Measurements from ENCODE around the gene RNF26.

Gene RNF26

DNA sequence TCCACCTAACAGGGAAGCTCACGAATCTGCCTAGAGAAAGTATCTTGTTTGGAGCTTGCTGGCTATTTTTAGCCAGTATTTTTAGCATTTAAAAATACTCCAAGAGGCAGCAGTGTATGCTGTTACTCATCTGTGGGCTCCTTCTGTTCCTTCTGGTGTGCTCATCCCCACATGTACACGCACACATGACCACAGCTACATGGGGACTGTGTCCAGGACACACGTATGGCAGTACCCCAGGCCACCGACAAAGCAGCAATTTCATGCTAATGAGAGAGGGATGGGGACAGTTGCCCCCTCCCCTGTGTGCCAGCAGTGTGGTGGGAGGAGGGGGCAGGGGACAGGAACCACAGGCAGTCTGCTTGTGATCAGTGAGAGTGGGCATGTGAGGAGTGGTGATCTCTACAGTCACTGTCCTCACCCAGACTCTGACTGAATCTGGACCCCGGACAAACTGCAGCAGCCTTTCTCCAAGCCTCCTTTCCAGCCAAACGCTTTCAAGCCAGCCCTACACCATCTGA is 30.8 kb downstream of the RNF26 start:
- no peak overlapping the region for H3K4me3 ChIP-seq (ENCODE audit: insufficient read depth, low read length, poor library complexity, severe bottlenecking)
- no peak overlapping the region for H3K27ac ChIP-seq (ENCODE audit: low read depth, low read length)
- no peaks in the 10 kb centered on the region for H3K27me3 ChIP-seq (ENCODE audit: low read length)

DNA sequence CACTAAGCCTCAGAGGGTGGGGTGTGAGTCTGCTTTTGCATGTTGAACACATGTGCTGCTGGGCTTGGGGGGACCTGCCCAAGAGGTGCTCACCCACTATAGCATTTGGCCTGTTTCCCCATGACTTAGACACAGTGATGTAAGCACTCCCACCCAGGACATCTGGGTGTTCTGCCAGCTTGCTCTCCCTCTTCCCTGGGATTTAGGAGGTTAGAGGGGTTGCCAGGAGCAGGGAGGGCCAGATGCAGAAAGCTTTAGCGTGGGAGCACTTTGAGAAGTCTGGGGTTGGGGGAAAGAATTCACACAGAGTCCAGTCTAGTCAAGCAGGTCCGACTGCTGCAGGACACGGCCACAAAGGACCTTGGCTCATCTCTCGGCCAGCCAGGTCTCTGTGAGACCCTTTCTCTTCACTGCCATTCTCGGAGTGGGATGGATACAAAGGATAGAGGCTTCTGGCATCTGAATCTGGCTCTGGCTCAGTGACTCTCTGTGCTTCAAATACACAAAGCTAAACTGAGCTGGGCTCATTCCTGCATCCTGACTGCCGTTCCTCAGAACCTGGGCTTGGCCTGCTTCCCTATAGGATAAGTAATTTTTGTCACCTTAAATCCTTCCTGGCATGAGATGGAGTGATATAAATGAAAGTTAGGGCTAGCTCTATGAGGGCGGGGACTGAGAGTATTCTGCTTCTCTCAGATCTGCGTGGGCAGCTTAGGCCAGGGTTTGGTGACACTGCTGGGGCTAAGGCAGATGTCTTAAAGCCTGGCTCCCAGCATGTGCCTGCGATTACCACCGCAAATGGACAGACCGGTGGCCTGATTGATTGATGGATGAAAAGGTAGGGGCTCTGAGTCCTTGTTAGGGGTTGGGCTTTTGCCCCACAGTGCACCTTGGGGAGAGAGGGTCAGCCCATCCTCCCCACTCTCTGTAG is 32.6 kb downstream of the RNF26 start:
- Histone ChIP-seq H3K27me3 (ENCODE audit: low read length) (no peaks in the 10 kb centered on the region), H2AFZ (ENCODE audit: low read depth, low read length, severe bottlenecking) (no peak overlapping the region), H3K9me2 (replicated peaks; ENCODE audit: insufficient read depth, low read length) (no peaks in the 10 kb centered on the region), H3K36me3 (ENCODE audit: low read length) (no peaks in the 10 kb centered on the region), H3K27ac (ENCODE audit: low read depth, low read length) (no peak overlapping the region), H3K4me3 (ENCODE audit: insufficient read depth, low read length, poor library complexity, severe bottlenecking) (no peak overlapping the region), H3K4me2 (ENCODE audit: low read depth, low read length, poor library complexity, severe bottlenecking) (no peak overlapping the region), H4K20me1 (ENCODE audit: low read depth, low read length) (no peaks in the 10 kb centered on the region), H3F3A (ENCODE audit: insufficient read depth) (no peaks in the 10 kb centered on the region), H3K9me3 (ENCODE audit: insufficient read depth, low read length) (no peaks in the 10 kb centered on the region), H3K79me2 (ENCODE audit: insufficient read depth, low read length) (no peaks in the 10 kb centered on the region), H3K9ac (ENCODE audit: low read length) (no peak overlapping the region)
- TF ChIP-seq, protein P1, sequence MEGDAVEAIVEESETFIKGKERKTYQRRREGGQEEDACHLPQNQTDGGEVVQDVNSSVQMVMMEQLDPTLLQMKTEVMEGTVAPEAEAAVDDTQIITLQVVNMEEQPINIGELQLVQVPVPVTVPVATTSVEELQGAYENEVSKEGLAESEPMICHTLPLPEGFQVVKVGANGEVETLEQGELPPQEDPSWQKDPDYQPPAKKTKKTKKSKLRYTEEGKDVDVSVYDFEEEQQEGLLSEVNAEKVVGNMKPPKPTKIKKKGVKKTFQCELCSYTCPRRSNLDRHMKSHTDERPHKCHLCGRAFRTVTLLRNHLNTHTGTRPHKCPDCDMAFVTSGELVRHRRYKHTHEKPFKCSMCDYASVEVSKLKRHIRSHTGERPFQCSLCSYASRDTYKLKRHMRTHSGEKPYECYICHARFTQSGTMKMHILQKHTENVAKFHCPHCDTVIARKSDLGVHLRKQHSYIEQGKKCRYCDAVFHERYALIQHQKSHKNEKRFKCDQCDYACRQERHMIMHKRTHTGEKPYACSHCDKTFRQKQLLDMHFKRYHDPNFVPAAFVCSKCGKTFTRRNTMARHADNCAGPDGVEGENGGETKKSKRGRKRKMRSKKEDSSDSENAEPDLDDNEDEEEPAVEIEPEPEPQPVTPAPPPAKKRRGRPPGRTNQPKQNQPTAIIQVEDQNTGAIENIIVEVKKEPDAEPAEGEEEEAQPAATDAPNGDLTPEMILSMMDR (IDR thresholded peaks at IDR 0.05; ENCODE audit: insufficient read depth, low read length, poor library complexity, severe bottlenecking) = no peak
- no peak for TF ChIP-seq EZH2phosphoT487 (conservative IDR thresholded peaks at IDR 0.05; ENCODE audit: low read length)

More for the DNA sequence above, 30.8 kb downstream of the RNF26 start:
- Histone ChIP-seq H3K4me2 (ENCODE audit: low read depth, low read length, poor library complexity, severe bottlenecking) (no peak overlapping the region), H3K9me3 (ENCODE audit: insufficient read depth, low read length) (no peaks in the 10 kb centered on the region), H3F3A (ENCODE audit: insufficient read depth) (no peaks in the 10 kb centered on the region), H2AFZ (ENCODE audit: low read depth, low read length, severe bottlenecking) (no peak overlapping the region), H3K9ac (ENCODE audit: low read length) (no peak overlapping the region), H3K36me3 (ENCODE audit: low read length) (no peaks in the 10 kb centered on the region), H4K20me1 (ENCODE audit: low read depth, low read length) (no peaks in the 10 kb centered on the region), H3K9me2 (replicated peaks; ENCODE audit: insufficient read depth, low read length) (no peaks in the 10 kb centered on the region), H3K79me2 (ENCODE audit: insufficient read depth, low read length) (no peaks in the 10 kb centered on the region)
- TF ChIP-seq, protein P1 (IDR thresholded peaks at IDR 0.05; ENCODE audit: insufficient read depth, low read length, poor library complexity, severe bottlenecking) = no peak
- TF ChIP-seq EZH2phosphoT487 (conservative IDR thresholded peaks at IDR 0.05; ENCODE audit: low read length) = no peak

DNA sequence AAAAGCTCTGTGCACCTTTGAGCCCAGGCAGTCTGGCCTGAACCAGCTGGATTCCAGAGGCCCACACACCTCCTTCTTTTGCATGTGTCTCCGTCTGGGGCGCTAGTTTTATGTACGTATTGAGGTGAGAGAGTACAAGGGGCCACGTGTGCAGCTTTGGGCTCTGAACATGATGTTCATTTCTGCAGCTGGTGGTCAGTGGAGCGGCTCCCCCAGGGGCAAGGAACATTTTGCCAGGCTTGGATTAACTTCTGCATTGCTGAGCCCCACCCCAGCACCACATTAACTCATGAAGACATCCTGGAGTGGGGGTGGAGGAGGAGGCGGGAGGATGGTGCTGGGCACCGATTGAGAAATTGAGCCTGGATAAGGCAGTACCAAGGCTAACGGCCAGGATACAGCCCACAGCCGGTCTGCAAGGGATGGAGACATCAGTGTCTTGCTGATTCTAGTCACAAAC is 33.4 kb downstream of the RNF26 start:
- H4K20me1 ChIP-seq (ENCODE audit: low read depth, low read length) = no peaks in the 10 kb centered on the region
- H3K9ac ChIP-seq (ENCODE audit: low read length) = no peak overlapping the region
- no peaks in the 10 kb centered on the region for H3K9me3 ChIP-seq (ENCODE audit: insufficient read depth, low read length)
- no peaks in the 10 kb centered on the region for H3F3A ChIP-seq (ENCODE audit: insufficient read depth)
- no peak overlapping the region for H3K27ac ChIP-seq (ENCODE audit: low read depth, low read length)
- H3K4me2 ChIP-seq (ENCODE audit: low read depth, low read length, poor library complexity, severe bottlenecking) = no peak overlapping the region
- no peaks in the 10 kb centered on the region for H3K27me3 ChIP-seq (ENCODE audit: low read length)
- H3K36me3 ChIP-seq (ENCODE audit: low read length) = no peaks in the 10 kb centered on the region
- no peaks in the 10 kb centered on the region for H3K79me2 ChIP-seq (ENCODE audit: insufficient read depth, low read length)
- H3K9me2 ChIP-seq (replicated peaks; ENCODE audit: insufficient read depth, low read length) = no peaks in the 10 kb centered on the region
- H2AFZ ChIP-seq (ENCODE audit: low read depth, low read length, severe bottlenecking) = no peak overlapping the region
- no peak for TF ChIP-seq EZH2phosphoT487 (conservative IDR thresholded peaks at IDR 0.05; ENCODE audit: low read length)
- TF ChIP-seq, protein P1 (IDR thresholded peaks at IDR 0.05; ENCODE audit: insufficient read depth, low read length, poor library complexity, severe bottlenecking) = no peak
- H3K4me3 ChIP-seq (ENCODE audit: insufficient read depth, low read length, poor library complexity, severe bottlenecking) = no peak overlapping the region
